Prostate gland (tissue), 2 donors: ENCODE results near the gene CADPS.

Source experiments
- CTCF ChIP-seq, 4 experiments: fragments of 200-600 bp in 2 of 4; fragments of 450-650 bp in 2 of 4; sonication (generic) in 2 of 4; IDR thresholded peaks; 1 replicate in 3 of 4; 2 replicates in 1 of 4; pipeline ENCODE4 v1.5.1; 2016 to 2019; ENCODE audit warnings: antibody characterized with exemption in 4 of 4, mild to moderate bottlenecking in 2 of 4, moderate library complexity in 2 of 4
- POLR2A ChIP-seq: fragments of 450-650 bp; IDR thresholded peaks from one replicate; pipeline ENCODE4 v1.6.1; 2016; ENCODE audit warnings: antibody characterized with exemption, mild to moderate bottlenecking

- no peak for TF ChIP-seq CTCF (IDR thresholded peaks at IDR 0.05)
- TF ChIP-seq POLR2A, result no peak
Measured at GRCh38 chr3:62827550-62827949, 47.7 kb downstream of the CADPS start.
